K562 (cell line): ENCODE data around the gene NEDD4L.
"Not testable (repeated sequence)": the region's sequence is repeated elsewhere in the genome, so short reads cannot be mapped to it uniquely, and the experiment has no call there.

ENCODE experiments used
- CHD1 ChIP-seq: fragments of 200-600 bp; sonication (generic); IDR thresholded peaks from one replicate; pipeline ENCODE4 v1.6.1; 2012; ENCODE audit warnings: mild to moderate bottlenecking, moderate library complexity, low read length, inconsistent platforms
- FIP1L1 ChIP-seq: fragments of 200-400 bp; formaldehyde crosslinking; IDR thresholded peaks from 2 replicates; pipeline ENCODE4 v1.6.1; 2018; ENCODE audit warnings: mild to moderate bottlenecking, low read depth, low read length; ENCODE audit not compliant: poor library complexity, severe bottlenecking
- MTF1 ChIP-seq: fragments of 250-450 bp; sonication (Bioruptor Pico); IDR thresholded peaks from 2 replicates; pipeline ENCODE4 v1.9.0; 2021; ENCODE audit warnings: moderate library complexity, mild to moderate bottlenecking, inconsistent platforms, borderline replicate concordance
- RBBP5 ChIP-seq: fragments of 200-600 bp; sonication (generic); IDR thresholded peaks from 2 replicates; pipeline ENCODE4 v1.6.1; 2012; ENCODE audit warnings: borderline replicate concordance, mild to moderate bottlenecking, low read length, control low read depth, inconsistent platforms; ENCODE audit not compliant: insufficient read depth, poor library complexity, severe bottlenecking
- REST ChIP-seq, 2 experiments: fragments of 450-650 bp; formaldehyde crosslinking in 1 of 2; IDR thresholded peaks; 2 replicates each; pipeline versions ENCODE4 v1.4.0 to v1.6.1; 2014 to 2020; ENCODE audit warnings: mild to moderate bottlenecking in 2 of 2, borderline replicate concordance in 1 of 2, low read depth in 1 of 2
- STAT5B ChIP-seq: fragments of 250-450 bp; sonication (Bioruptor Pico); IDR thresholded peaks from 2 replicates; pipeline ENCODE4 v1.8.0; 2021; ENCODE audit warnings: mild to moderate bottlenecking, inconsistent platforms
- ZBTB33 ChIP-seq: sonication (generic); formaldehyde crosslinking; IDR thresholded peaks from 2 replicates; pipeline ENCODE4 v1.8.1; 2023; ENCODE audit warnings: mild to moderate bottlenecking, missing genetic modification reagents
- ZBTB49 ChIP-seq: sonication (generic); formaldehyde crosslinking; IDR thresholded peaks from 2 replicates; pipeline ENCODE4 v1.8.0; 2022; ENCODE audit warnings: missing genetic modification reagents, mild to moderate bottlenecking, borderline replicate concordance
- ZFP36 ChIP-seq: fragments of 150-350 bp; IDR thresholded peaks from 2 replicates; pipeline ENCODE4 v1.6.1; 2018; ENCODE audit warnings: low read length, low read depth; ENCODE audit not compliant: partially characterized antibody
- ZNF274 ChIP-seq: IDR thresholded peaks from 2 replicates; pipeline ENCODE4 v1.6.1; 2011; ENCODE audit warnings: low read depth, mild to moderate bottlenecking, low read length, moderate library complexity, borderline replicate concordance
- TF ChIP-seq, protein P1 (sequence below): sonication (generic); formaldehyde crosslinking; IDR thresholded peaks from 2 replicates; pipeline ENCODE4 v1.9.0; 2022; ENCODE audit warnings: mild to moderate bottlenecking, missing genetic modification reagents
- TF ChIP-seq, protein P2 (sequence below): fragments of 450-650 bp; IDR thresholded peaks from 2 replicates; pipeline ENCODE4 v1.6.1; 2016; ENCODE audit warnings: missing biosample characterization, missing genetic modification characterization
- TF ChIP-seq, protein P3 (sequence below), 3 experiments: IDR thresholded peaks in 2 of 3; conservative IDR thresholded peaks in 1 of 3; 2 replicates each; pipeline ENCODE4 v1.5.1; 2011 to 2012; ENCODE audit warnings: low read length in 3 of 3, mild to moderate bottlenecking in 3 of 3, control low read depth in 2 of 3, improper control_type of control experiment in 1 of 3, inconsistent platforms in 1 of 3, low read depth in 1 of 3, mixed read lengths in 1 of 3, moderate library complexity in 1 of 3; ENCODE audit not compliant: insufficient read depth in 2 of 3

DNA sequence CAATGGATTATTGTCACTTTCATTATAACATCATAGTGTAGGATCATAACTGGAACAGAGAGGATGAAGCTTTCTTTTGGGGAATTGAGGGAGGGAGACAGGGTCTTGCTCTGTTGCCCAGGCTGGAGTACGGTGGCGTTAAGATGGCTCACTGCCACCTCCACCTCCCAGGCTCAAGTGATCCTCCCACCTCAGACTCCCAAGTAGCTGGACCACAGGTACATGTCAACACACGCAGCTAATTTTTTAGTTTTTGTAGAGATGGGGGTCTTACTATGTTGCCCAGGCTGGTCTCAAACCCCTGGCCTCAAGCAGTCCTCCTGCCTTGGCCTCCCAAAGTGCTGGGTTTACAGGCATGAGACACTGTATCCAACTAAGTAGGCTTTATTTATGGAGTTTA, 221.5 kb downstream of the NEDD4L start:
- TF ChIP-seq, protein P1, sequence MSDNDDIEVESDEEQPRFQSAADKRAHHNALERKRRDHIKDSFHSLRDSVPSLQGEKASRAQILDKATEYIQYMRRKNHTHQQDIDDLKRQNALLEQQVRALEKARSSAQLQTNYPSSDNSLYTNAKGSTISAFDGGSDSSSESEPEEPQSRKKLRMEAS = not testable (repeated sequence)
- not testable (repeated sequence) for TF ChIP-seq CHD1; MTF1 (CRISPR knock-in tag); ZBTB49 (CRISPR knock-in tag); STAT5B; RBBP5; ZFP36; ZBTB33; FIP1L1; ZNF274; REST (IDR thresholded peaks at IDR 0.05; ENCODE audit: borderline replicate concordance); REST (CRISPR knock-in tag; IDR thresholded peaks at IDR 0.05; ENCODE audit: low read depth)
- TF ChIP-seq, protein P2, sequence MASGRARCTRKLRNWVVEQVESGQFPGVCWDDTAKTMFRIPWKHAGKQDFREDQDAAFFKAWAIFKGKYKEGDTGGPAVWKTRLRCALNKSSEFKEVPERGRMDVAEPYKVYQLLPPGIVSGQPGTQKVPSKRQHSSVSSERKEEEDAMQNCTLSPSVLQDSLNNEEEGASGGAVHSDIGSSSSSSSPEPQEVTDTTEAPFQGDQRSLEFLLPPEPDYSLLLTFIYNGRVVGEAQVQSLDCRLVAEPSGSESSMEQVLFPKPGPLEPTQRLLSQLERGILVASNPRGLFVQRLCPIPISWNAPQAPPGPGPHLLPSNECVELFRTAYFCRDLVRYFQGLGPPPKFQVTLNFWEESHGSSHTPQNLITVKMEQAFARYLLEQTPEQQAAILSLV (tag) = not testable (repeated sequence)
- TF ChIP-seq, protein P3, sequence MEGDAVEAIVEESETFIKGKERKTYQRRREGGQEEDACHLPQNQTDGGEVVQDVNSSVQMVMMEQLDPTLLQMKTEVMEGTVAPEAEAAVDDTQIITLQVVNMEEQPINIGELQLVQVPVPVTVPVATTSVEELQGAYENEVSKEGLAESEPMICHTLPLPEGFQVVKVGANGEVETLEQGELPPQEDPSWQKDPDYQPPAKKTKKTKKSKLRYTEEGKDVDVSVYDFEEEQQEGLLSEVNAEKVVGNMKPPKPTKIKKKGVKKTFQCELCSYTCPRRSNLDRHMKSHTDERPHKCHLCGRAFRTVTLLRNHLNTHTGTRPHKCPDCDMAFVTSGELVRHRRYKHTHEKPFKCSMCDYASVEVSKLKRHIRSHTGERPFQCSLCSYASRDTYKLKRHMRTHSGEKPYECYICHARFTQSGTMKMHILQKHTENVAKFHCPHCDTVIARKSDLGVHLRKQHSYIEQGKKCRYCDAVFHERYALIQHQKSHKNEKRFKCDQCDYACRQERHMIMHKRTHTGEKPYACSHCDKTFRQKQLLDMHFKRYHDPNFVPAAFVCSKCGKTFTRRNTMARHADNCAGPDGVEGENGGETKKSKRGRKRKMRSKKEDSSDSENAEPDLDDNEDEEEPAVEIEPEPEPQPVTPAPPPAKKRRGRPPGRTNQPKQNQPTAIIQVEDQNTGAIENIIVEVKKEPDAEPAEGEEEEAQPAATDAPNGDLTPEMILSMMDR (IDR thresholded peaks at IDR 0.05 in 2 of 3, conservative IDR thresholded peaks at IDR 0.05 in 1 of 3; ENCODE audit: insufficient read depth in 2 of 3, low read depth in 1 of 3, low read length in 3 of 3) = not testable (repeated sequence)
